Effector memory CD8-positive, alpha-beta T cell (primary cell): Measurements from ENCODE around the gene MTHFD2L.

ENCODE experiments used
- ATAC-seq: fragments of 150-1000 bp; cut with Tn5 transposase; replicated peaks from 2 replicates; pipeline ENCODE4 v1.10.0; 2021; ENCODE audit warnings: mild to moderate bottlenecking, moderate library complexity
- DNase-seq, 3 experiments: peaks; one replicate each; pipeline ENCODE4 v3.0.0; 2021
- H3K27ac Mint-ChIP-seq, 2 donors: one replicate each; pipeline ENCODE4 v1.8.0; 2022; ENCODE audit warnings: mild to moderate bottlenecking in 2 of 2, mixed read lengths in 2 of 2, moderate library complexity in 2 of 2
- H3K27me3 Mint-ChIP-seq, 2 donors: one replicate each; pipeline ENCODE4 v1.8.0; 2022; ENCODE audit warnings: mixed read lengths in 2 of 2
- H3K36me3 Mint-ChIP-seq: one replicate; pipeline ENCODE4 v1.8.0; 2022; ENCODE audit warnings: mild to moderate bottlenecking, moderate library complexity, mixed read lengths; ENCODE audit not compliant: insufficient read depth
- H3K4me1 Mint-ChIP-seq, 2 donors: one replicate each; pipeline ENCODE4 v1.8.0; 2022; ENCODE audit warnings: low read depth in 2 of 2, mixed read lengths in 2 of 2
- H3K4me3 Mint-ChIP-seq, 2 donors: one replicate each; pipeline ENCODE4 v1.8.0; 2022; ENCODE audit warnings: mild to moderate bottlenecking in 2 of 2, mixed read lengths in 2 of 2, moderate library complexity in 2 of 2
- H3K9me3 Mint-ChIP-seq, 2 donors: one replicate each; pipeline ENCODE4 v1.8.0; 2022; ENCODE audit warnings: mixed read lengths in 2 of 2

Gene MTHFD2L

DNA sequence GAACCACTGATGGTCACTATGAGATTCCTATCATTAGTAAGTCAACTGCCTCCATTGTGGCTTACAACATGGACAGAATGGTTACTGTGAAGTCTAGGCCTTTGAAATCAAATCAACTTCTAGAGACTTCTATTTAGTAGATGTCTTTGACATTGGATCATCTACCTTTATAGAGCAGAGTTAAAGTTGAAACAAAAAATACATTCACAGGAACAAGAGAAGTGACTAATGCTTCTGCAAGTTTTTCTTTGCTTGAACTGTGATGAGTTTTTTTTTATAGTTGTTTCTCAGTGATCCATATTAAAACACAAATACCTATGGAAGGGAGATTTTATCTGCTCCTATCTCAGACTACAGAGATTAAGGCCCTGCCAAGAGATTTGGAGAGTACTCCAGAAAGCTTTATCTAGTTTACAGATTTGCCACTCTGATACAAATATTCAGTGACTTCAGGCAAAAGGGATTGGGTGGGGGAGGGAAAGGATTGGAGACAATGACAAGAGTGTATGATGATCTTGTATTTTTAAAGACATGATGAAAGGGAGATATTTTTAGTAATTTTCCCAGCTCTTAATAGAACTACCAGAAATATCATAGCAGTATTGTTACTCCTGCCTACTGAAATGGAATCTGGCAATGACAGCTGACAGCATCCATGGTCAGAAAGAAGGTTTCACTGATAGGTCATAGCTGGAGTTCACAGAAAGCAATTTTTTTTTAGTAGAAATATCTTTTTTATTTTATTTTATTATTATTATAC is 134.4 kb downstream of the MTHFD2L start:
- Mint-ChIP-seq H3K9me3 (no peaks in the 10 kb centered on the region), H3K27me3 (no peaks in the 10 kb centered on the region), H3K27ac (no peak overlapping the region), H3K4me1 (no peaks in the 10 kb centered on the region), H3K4me3 (no peak overlapping the region), H3K36me3 (no peaks in the 10 kb centered on the region)
- DNase-seq (no peak), ATAC-seq (no peak)

GRCh38 chr4:74293558-74293957 is 135.6 kb downstream of the MTHFD2L start:
- no peaks in the 10 kb centered on the region for H3K4me1 Mint-ChIP-seq
- no peaks in the 10 kb centered on the region for H3K36me3 Mint-ChIP-seq
- no peaks in the 10 kb centered on the region for H3K27me3 Mint-ChIP-seq
- DNase-seq (no peak), ATAC-seq (no peak)
- H3K27ac Mint-ChIP-seq: no peak overlapping the region
- no peaks in the 10 kb centered on the region for H3K9me3 Mint-ChIP-seq
- H3K4me3 Mint-ChIP-seq: no peak overlapping the region

GRCh38 chr4:74294681-74295080 is 136.8 kb downstream of the MTHFD2L start:
- Mint-ChIP-seq H3K4me3 (no peak overlapping the region), H3K9me3 (no peaks in the 10 kb centered on the region), H3K27ac (no peak overlapping the region), H3K36me3 (no peaks in the 10 kb centered on the region), H3K4me1 (no peaks in the 10 kb centered on the region), H3K27me3 (no peaks in the 10 kb centered on the region)
- DNase-seq (no peak), ATAC-seq (no peak)

- Mint-ChIP-seq H3K4me1 (no peaks in the 10 kb centered on the region), H3K9me3 (no peaks in the 10 kb centered on the region), H3K4me3 (no peak overlapping the region), H3K27ac (no peak overlapping the region), H3K36me3 (no peaks in the 10 kb centered on the region), H3K27me3 (no peaks in the 10 kb centered on the region)
- ATAC-seq: no peak
- no peak for DNase-seq
These were observed 139.6 kb downstream of the MTHFD2L start for GRCh38 chr4:74297539-74297938.

GRCh38 chr4:74304095-74304625 is 146.2 kb downstream of the MTHFD2L start:
- H3K4me3 Mint-ChIP-seq: no peak overlapping the region
- H3K27ac Mint-ChIP-seq: no peak overlapping the region
- no peaks in the 10 kb centered on the region for H3K4me1 Mint-ChIP-seq
- no peaks in the 10 kb centered on the region for H3K9me3 Mint-ChIP-seq
- DNase-seq: no peak
- no peaks in the 10 kb centered on the region for H3K36me3 Mint-ChIP-seq
- peaks cover 0 to 5% of the 10 kb centered on the region in 2 donors for H3K27me3 Mint-ChIP-seq
- no peak for ATAC-seq

GRCh38 chr4:74305000-74305399 is 147.1 kb downstream of the MTHFD2L start:
- H3K4me1 Mint-ChIP-seq: no peaks in the 10 kb centered on the region
- DNase-seq (no peak), ATAC-seq (no peak)
- no peak overlapping the region for H3K27ac Mint-ChIP-seq
- no peaks in the 10 kb centered on the region for H3K9me3 Mint-ChIP-seq
- H3K27me3 Mint-ChIP-seq: peaks cover 0 to 5% of the 10 kb centered on the region in 2 donors
- no peaks in the 10 kb centered on the region for H3K36me3 Mint-ChIP-seq
- H3K4me3 Mint-ChIP-seq: no peak overlapping the region

- Mint-ChIP-seq H3K4me3 (no peak overlapping the region), H3K9me3 (no peaks in the 10 kb centered on the region), H3K36me3 (no peaks in the 10 kb centered on the region), H3K4me1 (no peaks in the 10 kb centered on the region), H3K27ac (no peak overlapping the region), H3K27me3 (peaks cover 0 to 5% of the 10 kb centered on the region in 2 donors)
- DNase-seq (no peak), ATAC-seq (no peak)
These were observed 149.3 kb downstream of the MTHFD2L start for GRCh38 chr4:74307170-74307569.

DNA sequence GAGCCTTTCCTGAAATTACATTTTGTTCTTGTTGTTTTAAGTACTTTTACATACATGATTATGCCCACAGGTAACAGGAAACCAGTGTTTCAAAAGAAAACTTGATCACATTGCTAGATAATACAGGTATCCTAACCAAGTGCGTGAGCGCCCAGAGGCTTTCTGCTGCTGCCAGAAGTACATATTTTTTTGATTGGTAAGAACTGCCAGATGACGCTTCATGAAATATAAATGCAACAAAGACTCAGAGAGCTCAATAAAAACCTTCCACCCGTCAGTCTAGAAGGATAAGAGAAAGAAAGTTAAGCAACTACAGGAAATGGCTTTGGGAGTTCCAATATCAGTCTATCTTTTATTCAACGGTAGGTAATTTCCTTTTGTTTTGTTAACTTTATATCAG is 150.3 kb downstream of the MTHFD2L start, which contains the start of gene EPGN:
Gene EPGN, plus strand, starts transcription at position 256 of the 400 bp plus-strand sequence. Its CDS starts 64 bp downstream, at position 320.
- DNase-seq: no peak
- no peak for ATAC-seq
- Mint-ChIP-seq H3K9me3 (no peaks in the 10 kb centered on the region), H3K36me3 (no peaks in the 10 kb centered on the region), H3K27me3 (peaks cover 0 to 5% of the 10 kb centered on the region in 2 donors), H3K4me3 (no peak within 1 kb of the TSS), H3K4me1 (no peaks in the 10 kb centered on the region), H3K27ac (no peak within 1 kb of the TSS)

GRCh38 chr4:74309223-74309622 is 151.3 kb downstream of the MTHFD2L start:
- Mint-ChIP-seq H3K4me3 (no peak overlapping the region), H3K36me3 (no peaks in the 10 kb centered on the region), H3K9me3 (no peaks in the 10 kb centered on the region), H3K27me3 (peaks cover 5% of the 10 kb centered on the region in 2 donors), H3K4me1 (no peaks in the 10 kb centered on the region), H3K27ac (no peak overlapping the region)
- DNase-seq (no peak), ATAC-seq (no peak)

DNA sequence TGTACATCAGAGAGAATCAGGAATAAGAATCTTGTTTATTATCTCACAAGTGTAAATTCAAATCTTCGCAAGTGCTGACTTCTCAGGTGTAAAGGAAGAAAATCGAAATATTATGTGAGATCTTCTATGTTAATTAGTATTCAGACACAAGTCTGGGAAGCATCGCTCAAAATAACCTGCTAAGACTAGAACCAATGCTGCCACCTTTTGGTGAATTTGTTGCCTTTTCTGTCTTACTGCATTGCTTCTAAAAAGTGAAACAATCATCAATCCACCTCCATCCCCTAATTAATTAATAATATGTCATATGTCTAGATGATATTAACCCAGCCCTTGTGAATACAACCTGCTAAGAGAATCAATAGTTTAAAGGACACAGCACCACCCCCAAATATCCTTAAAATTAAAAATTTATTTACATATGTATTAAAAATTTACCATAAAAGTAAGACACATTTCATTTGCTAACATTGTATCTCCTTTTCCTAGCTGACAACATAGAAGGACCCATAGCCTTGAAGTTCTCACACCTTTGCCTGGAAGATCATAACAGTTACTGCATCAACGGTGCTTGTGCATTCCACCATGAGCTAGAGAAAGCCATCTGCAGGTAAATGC is 153.9 kb downstream of the MTHFD2L start:
- H3K36me3 Mint-ChIP-seq: no peaks in the 10 kb centered on the region

GRCh38 chr4:74314329-74314728 is 156.4 kb downstream of the MTHFD2L start:
- no peaks in the 10 kb centered on the region for H3K9me3 Mint-ChIP-seq
- no peaks in the 10 kb centered on the region for H3K4me1 Mint-ChIP-seq
- no peak overlapping the region for H3K27ac Mint-ChIP-seq
- DNase-seq: no peak
- peaks cover 9 to 14% of the 10 kb centered on the region in 2 donors for H3K27me3 Mint-ChIP-seq
- ATAC-seq: no peak
- no peak overlapping the region for H3K4me3 Mint-ChIP-seq
- H3K36me3 Mint-ChIP-seq: no peaks in the 10 kb centered on the region

More for the DNA sequence above, 153.9 kb downstream of the MTHFD2L start:
- ATAC-seq (no peak), DNase-seq (no peak)
- Mint-ChIP-seq H3K4me3 (no peak overlapping the region), H3K27ac (no peak overlapping the region), H3K4me1 (no peaks in the 10 kb centered on the region), H3K9me3 (no peaks in the 10 kb centered on the region), H3K27me3 (peaks cover 14% of the 10 kb centered on the region in 2 donors)

GRCh38 chr4:74314944-74315343 is 157.0 kb downstream of the MTHFD2L start:
- Mint-ChIP-seq H3K4me1 (no peaks in the 10 kb centered on the region), H3K9me3 (no peaks in the 10 kb centered on the region), H3K27me3 (peaks cover 9 to 14% of the 10 kb centered on the region in 2 donors), H3K27ac (no peak overlapping the region), H3K36me3 (no peaks in the 10 kb centered on the region), H3K4me3 (no peak overlapping the region)
- ATAC-seq (no peak), DNase-seq (no peak)

GRCh38 chr4:74315376-74315775 is 157.5 kb downstream of the MTHFD2L start:
- DNase-seq (no peak), ATAC-seq (no peak)
- Mint-ChIP-seq H3K27ac (no peak overlapping the region), H3K27me3 (peaks cover 9 to 14% of the 10 kb centered on the region in 2 donors), H3K4me1 (peaks cover 0 to under 1% of the 10 kb centered on the region in 2 donors), H3K4me3 (no peak overlapping the region), H3K36me3 (no peaks in the 10 kb centered on the region), H3K9me3 (no peaks in the 10 kb centered on the region)

GRCh38 chr4:74316397-74316796 is 158.5 kb downstream of the MTHFD2L start:
- no peak for DNase-seq
- H3K27ac Mint-ChIP-seq: no peak overlapping the region
- no peak for ATAC-seq
- no peaks in the 10 kb centered on the region for H3K36me3 Mint-ChIP-seq
- H3K4me1 Mint-ChIP-seq: peaks cover 5 to 6% of the 10 kb centered on the region in 2 donors
- H3K4me3 Mint-ChIP-seq: no peak overlapping the region
- no peaks in the 10 kb centered on the region for H3K9me3 Mint-ChIP-seq
- peaks cover 19 to 24% of the 10 kb centered on the region in 2 donors for H3K27me3 Mint-ChIP-seq
